GM21723 (cell line): ENCODE results near the gene GPRC5D.
A peak's percentile ranks its signal among the peaks of the same experiment; 100 is the strongest.

Experiments
- ATAC-seq: cut with Tn5 transposase; IDR thresholded peaks from one replicate; pipeline ENCODE4 v1.9.1; 2021; ENCODE audit warnings: mild to moderate bottlenecking, moderate library complexity; ENCODE audit not compliant: unreplicated experiment

Gene GPRC5D

GRCh38 chr12:12909228-12909994 is 42.6 kb downstream of the GPRC5D start:
- ATAC-seq = no peak

GRCh38 chr12:12908711-12909110 is 43.3 kb downstream of the GPRC5D start:
- ATAC-seq = no peak

GRCh38 chr12:12908252-12908651 is 43.7 kb downstream of the GPRC5D start:
- ATAC-seq = no peak

GRCh38 chr12:12907552-12907951 is 44.4 kb downstream of the GPRC5D start:
- ATAC-seq = no peak

GRCh38 chr12:12903642-12904609 is 48.0 kb downstream of the GPRC5D start:
- no peak for ATAC-seq

- no peak for ATAC-seq
These were observed 49.9 kb downstream of the GPRC5D start for GRCh38 chr12:12902036-12902435.

GRCh38 chr12:12901158-12901791 is 50.7 kb downstream of the GPRC5D start:
- ATAC-seq = no peak

GRCh38 chr12:12900786-12901157 is 51.2 kb downstream of the GPRC5D start:
- ATAC-seq = no peak

- ATAC-seq = peak; percentile 81
These were observed 52.2 kb downstream of the GPRC5D start for GRCh38 chr12:12899530-12900380.

GRCh38 chr12:12898911-12899511 is 53.0 kb downstream of the GPRC5D start:
- no peak for ATAC-seq

- no peak for ATAC-seq
These were observed 53.7 kb downstream of the GPRC5D start for GRCh38 chr12:12898136-12898717.

GRCh38 chr12:12897302-12897701 is 54.7 kb downstream of the GPRC5D start:
- ATAC-seq = no peak

- no peak for ATAC-seq
These were observed 55.7 kb downstream of the GPRC5D start for GRCh38 chr12:12896260-12896659.

- no peak for ATAC-seq
These were observed 58.5 kb downstream of the GPRC5D start for GRCh38 chr12:12893438-12893837.

- ATAC-seq = no peak
These were observed 59.3 kb downstream of the GPRC5D start for GRCh38 chr12:12892681-12893141.

GRCh38 chr12:12891881-12892355 is 60.1 kb downstream of the GPRC5D start:
- no peak for ATAC-seq

GRCh38 chr12:12891080-12891880 is 60.7 kb downstream of the GPRC5D start, which contains the start of gene GPRC5A:
GPRC5A (plus strand) TSS chr12:12891562; CDS start chr12:12908250, 16,688 bp downstream.
- ATAC-seq = no peak
